Cardiac muscle cell (in vitro differentiated cells and primary cell): Measurements from ENCODE around the gene ANKRD62. TPM values are rescaled to one million over a fixed set of nuclear protein-coding genes. Genes with fewer than 3 reads are reported as not detected.
"Not testable (repeated sequence)": the region's sequence is repeated elsewhere in the genome, so short reads cannot be mapped to it uniquely, and the experiment has no call there.

Experiments used
- DNase-seq, 2 donors: peaks; one replicate each; pipeline versions ENCODE4 v3.0.0 to v3.0.0-alpha.2; 2010 to 2017; ENCODE audit warnings: low read depth in 1 of 2, low spot score in 1 of 2
- H3K27ac ChIP-seq: fragments of 200-600 bp; sonication (generic); 2 replicates; pipeline ENCODE4 v1.5.1; 2016
- H3K27me3 ChIP-seq: fragments of 200-600 bp; sonication (generic); 2 replicates; pipeline ENCODE4 v1.6.0; 2016; ENCODE audit warnings: control low read depth
- H3K36me3 ChIP-seq: fragments of 200-600 bp; sonication (generic); 2 replicates; pipeline ENCODE4 v1.5.1; 2016; ENCODE audit warnings: control low read depth
- H3K4me1 ChIP-seq: fragments of 200-600 bp; sonication (generic); 2 replicates; pipeline ENCODE4 v1.8.1; 2017; ENCODE audit warnings: low read depth, mild to moderate bottlenecking, mixed run types
- H3K4me3 ChIP-seq: fragments of 200-600 bp; sonication (generic); 2 replicates; pipeline ENCODE4 v1.5.1; 2016; ENCODE audit warnings: mild to moderate bottlenecking
- H3K9me3 ChIP-seq: fragments of 200-600 bp; sonication (generic); 2 replicates; pipeline ENCODE4 v1.5.1; 2017; ENCODE audit warnings: low read depth, mild to moderate bottlenecking, control low read depth
- polyA plus RNA-seq: library from polyadenylated mRNA; unstranded; fragments of >200 nt; fragmentation: Nextera tagmentation; extraction: Ambion mirVana; gene quantifications from 2 replicates; pipeline ENCODE4 v1.2.1, GENCODE V29; 2016
- total RNA-seq: library from RNA; depleted of rRNA; stranded (reverse); fragments of >200 nt; gene quantifications from 2 replicates; pipeline ENCODE4 v1.2.3, GENCODE V29; 2016
- TF ChIP-seq, protein P1 (sequence below): IDR thresholded peaks from 2 replicates; pipeline ENCODE4 v1.5.1; 2012; ENCODE audit warnings: low read depth, mild to moderate bottlenecking, low read length

ANKRD62 gene
- total and polyA plus RNA-seq, 2 experiments from 2014 or later = not detected

DNA sequence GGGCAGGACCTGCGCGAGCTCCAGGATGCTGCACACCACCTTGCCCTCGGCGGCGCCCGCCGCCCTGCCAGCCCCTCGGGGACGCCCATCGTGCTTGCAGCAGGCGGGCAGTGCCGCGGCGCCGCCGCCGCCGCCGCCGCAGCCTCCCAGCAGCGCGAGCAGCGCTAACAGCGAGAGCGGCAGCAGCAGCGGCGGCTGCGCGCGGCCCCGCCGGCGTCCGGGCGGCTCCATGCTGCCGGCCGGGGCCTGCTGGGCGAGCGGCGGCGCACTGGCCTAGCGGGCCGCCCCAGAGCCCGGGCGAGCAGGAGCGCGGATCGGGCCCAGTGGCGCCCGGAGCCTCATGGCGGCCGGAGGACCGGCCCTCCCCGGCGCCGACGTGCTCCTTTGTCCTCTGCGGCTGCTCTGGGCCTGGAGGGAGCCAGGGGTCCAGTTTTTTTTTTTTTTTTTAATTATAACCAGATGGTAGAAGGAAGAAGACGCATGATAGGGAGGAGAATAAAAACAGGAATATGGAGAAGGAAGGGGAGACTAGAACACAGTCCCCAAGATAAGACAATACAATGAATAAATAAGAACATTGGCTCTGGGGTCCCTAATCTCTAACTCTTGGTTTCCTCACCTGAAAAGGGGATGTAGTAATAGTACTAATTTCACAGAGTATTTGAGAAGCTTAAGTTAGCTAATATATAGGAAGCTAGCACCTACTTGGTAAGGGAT is 17.1 kb upstream of the ANKRD62 start:
- Histone ChIP-seq H3K4me3 (peak overlapping the region; percentile 35), H3K27me3 (peaks cover 10% of the 10 kb centered on the region), H3K36me3 (no peaks in the 10 kb centered on the region), H3K27ac (no peak overlapping the region), H3K4me1 (no peaks in the 10 kb centered on the region), H3K9me3 (no peaks in the 10 kb centered on the region)
- peak; percentile 67 to 74 for DNase-seq
- TF ChIP-seq, protein P1, sequence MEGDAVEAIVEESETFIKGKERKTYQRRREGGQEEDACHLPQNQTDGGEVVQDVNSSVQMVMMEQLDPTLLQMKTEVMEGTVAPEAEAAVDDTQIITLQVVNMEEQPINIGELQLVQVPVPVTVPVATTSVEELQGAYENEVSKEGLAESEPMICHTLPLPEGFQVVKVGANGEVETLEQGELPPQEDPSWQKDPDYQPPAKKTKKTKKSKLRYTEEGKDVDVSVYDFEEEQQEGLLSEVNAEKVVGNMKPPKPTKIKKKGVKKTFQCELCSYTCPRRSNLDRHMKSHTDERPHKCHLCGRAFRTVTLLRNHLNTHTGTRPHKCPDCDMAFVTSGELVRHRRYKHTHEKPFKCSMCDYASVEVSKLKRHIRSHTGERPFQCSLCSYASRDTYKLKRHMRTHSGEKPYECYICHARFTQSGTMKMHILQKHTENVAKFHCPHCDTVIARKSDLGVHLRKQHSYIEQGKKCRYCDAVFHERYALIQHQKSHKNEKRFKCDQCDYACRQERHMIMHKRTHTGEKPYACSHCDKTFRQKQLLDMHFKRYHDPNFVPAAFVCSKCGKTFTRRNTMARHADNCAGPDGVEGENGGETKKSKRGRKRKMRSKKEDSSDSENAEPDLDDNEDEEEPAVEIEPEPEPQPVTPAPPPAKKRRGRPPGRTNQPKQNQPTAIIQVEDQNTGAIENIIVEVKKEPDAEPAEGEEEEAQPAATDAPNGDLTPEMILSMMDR = no peak

- H3K4me3 ChIP-seq, H3K4me1 ChIP-seq, DNase-seq, H3K36me3 ChIP-seq, H3K27ac ChIP-seq, H3K9me3 ChIP-seq: not testable (repeated sequence)
- peaks cover 16% of the 10 kb centered on the region for H3K27me3 ChIP-seq
These were observed 15.6 kb upstream of the ANKRD62 start for GRCh38 chr18:12077994-12078393.

DNA sequence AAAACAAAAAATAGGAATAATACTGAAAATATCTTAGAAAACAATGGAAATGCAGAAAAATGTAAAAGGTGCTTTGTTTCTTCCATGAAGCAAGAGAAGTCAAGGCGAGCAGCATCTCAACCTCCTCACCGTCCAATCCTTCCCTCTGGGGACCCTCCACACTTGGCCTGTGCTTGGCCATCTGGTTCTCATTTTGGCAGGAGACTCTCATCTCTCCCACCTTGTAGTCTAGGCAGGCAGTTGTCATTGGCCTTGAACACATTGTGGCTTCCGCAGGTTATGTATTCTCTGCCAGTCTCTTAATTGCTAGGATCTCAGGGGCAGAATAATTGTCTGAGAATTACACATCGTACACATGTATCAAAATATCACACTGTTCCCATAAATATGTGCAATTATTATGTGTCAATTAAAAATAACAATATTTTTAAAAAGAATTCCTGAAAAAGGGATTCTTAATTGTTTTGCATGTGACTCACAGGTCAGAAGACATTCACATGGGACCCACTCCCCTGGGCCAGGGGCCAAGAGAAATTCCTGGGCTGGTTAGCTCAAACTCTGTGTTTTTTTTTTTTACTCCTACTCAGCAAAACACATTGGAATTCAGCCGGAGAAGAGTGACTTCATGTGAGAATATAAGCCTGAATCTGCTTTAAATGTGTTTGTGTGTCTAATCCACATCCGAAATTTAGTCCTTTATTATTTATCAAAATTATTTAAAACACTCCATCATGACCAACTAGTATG is 14.0 kb upstream of the ANKRD62 start:
- Histone ChIP-seq H3K27ac (no peak overlapping the region), H3K9me3 (no peaks in the 10 kb centered on the region), H3K27me3 (peaks cover 21% of the 10 kb centered on the region), H3K4me3 (no peak overlapping the region), H3K36me3 (no peaks in the 10 kb centered on the region), H3K4me1 (no peaks in the 10 kb centered on the region)
- peak in 1 of 2 donors; percentile 80 for DNase-seq
- TF ChIP-seq, protein P1 = no peak

DNA sequence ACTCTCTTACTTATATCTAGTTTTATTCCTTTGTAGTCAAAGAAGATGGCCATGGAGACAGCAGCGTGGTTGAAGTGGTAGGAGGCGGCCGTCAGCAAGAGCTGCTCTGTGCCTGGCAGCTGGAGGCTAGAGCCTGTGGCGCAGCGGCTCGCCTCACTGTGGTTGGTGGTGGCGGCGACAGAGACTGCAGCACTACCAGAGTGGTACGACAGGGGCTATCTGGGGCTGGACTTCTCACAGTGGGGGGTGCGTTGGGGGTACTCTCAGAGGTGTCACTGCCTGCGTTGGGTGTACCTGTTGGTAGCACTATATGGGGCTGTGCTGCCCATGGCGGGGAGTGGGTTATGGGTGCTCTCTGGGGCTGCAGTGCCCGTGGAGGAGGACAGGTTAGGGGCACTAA is 8.5 kb upstream of the ANKRD62 start:
- H3K4me1 ChIP-seq = no peaks in the 10 kb centered on the region
- H3K9me3 ChIP-seq = no peaks in the 10 kb centered on the region
- H3K27me3 ChIP-seq = peaks cover 11% of the 10 kb centered on the region
- no peak overlapping the region for H3K4me3 ChIP-seq
- no peak for DNase-seq
- no peak overlapping the region for H3K27ac ChIP-seq
- TF ChIP-seq, protein P1 = no peak
- no peaks in the 10 kb centered on the region for H3K36me3 ChIP-seq

DNA sequence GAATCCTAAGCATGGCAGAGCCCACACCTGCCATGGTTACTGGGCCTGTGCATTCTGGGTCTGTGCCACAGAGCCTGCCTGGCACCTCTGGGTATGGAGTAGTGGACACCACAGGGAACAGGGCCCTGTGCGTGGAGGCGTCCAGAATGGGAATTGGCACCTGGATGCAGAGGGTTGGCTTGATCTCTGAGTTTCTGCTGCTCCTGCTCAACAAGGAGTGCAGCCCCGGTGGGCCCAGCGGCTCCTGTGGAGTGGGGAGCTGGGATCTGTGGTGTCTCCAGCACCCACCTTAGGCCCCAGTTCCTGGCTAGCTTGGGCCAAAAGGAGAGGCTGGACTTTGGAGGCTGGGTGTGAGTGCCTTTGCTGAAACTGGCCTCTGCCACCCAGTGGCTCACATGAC is 7.9 kb upstream of the ANKRD62 start:
- DNase-seq = no peak
- Histone ChIP-seq H3K27me3 (peaks cover 11% of the 10 kb centered on the region), H3K36me3 (no peaks in the 10 kb centered on the region), H3K9me3 (no peaks in the 10 kb centered on the region), H3K4me1 (no peaks in the 10 kb centered on the region), H3K27ac (no peak overlapping the region), H3K4me3 (no peak overlapping the region)
- TF ChIP-seq, protein P1 = no peak

DNA sequence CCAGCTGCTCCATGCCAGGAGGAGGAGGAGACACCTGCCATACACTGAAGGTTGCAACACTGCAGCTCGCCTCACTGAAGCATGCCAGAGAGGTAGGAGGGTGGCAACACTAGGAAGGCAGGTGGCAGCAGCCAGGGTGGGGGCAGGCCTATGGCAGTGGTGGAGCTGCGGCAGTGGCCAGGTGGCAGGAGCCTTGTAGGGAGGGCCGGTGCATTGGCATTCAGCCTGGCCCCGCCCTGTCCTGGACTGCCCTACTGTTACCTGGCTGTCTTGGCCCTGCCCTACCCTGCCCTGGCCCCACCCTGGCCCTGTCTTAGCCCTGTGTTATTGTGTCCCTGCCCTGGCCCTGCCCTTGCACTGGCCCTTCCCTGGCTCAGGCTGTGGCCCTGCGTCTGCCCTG is 7.4 kb upstream of the ANKRD62 start:
- H3K4me1 ChIP-seq = no peaks in the 10 kb centered on the region
- H3K27me3 ChIP-seq = peaks cover 11% of the 10 kb centered on the region
- no peaks in the 10 kb centered on the region for H3K9me3 ChIP-seq
- H3K36me3 ChIP-seq = no peaks in the 10 kb centered on the region
- TF ChIP-seq, protein P1 = no peak
- no peak for DNase-seq
- H3K4me3 ChIP-seq = no peak overlapping the region
- no peak overlapping the region for H3K27ac ChIP-seq
